H1 (cell line): Measurements from ENCODE around the gene MYRIP. TPM values are rescaled to one million over a fixed set of nuclear protein-coding genes. Genes with fewer than 3 reads are reported as not detected.

ENCODE experiments used
- CTCF ChIA-PET: fragments of 300-600 bp; sonication (Branson Sonifier 250); formaldehyde crosslinking; loops from one replicate; lab custom pipeline; 2021; ENCODE audit not compliant: partially characterized antibody; lab: Charles Lee
- POLR2A ChIA-PET: fragments of 300-600 bp; sonication (Branson Sonifier 250); formaldehyde crosslinking; loops from one replicate; lab custom pipeline; 2021; ENCODE audit warnings: inconsistent platforms; ENCODE audit not compliant: partially characterized antibody; lab: Charles Lee
- DNase-seq, 2 experiments: peaks; one replicate each; pipeline versions ENCODE4 v3.0.0 to v3.0.0-alpha.2; 2010 to 2022; ENCODE audit warnings: low spot score in 2 of 2, low read depth in 1 of 2, mixed read lengths in 1 of 2
- FAIRE-seq: peaks from 2 replicates; lab custom pipeline; 2011; peaks lifted over from hg19 to GRCh38; lab: Jason Lieb, UNC
- H2AFZ ChIP-seq: 2 replicates; pipeline ENCODE4 v1.8.1; 2012; ENCODE audit warnings: low read length, inconsistent platforms
- H2AK5ac ChIP-seq: 2 replicates; pipeline ENCODE4 v1.6.1; 2013; ENCODE audit warnings: low read depth, low read length
- H2BK120ac ChIP-seq: replicated peaks from 2 replicates; pipeline ENCODE3; 2013; ENCODE audit warnings: low read depth, low read length, inconsistent platforms
- H2BK12ac ChIP-seq: 2 replicates; pipeline ENCODE4 v1.6.1; 2013; ENCODE audit warnings: low read depth, low read length
- H2BK15ac ChIP-seq: 2 replicates; pipeline ENCODE4 v1.6.1; 2013; ENCODE audit warnings: low read length
- H2BK20ac ChIP-seq: 2 replicates; pipeline ENCODE4 v1.6.1; 2013; ENCODE audit warnings: low read length
- H2BK5ac ChIP-seq: 2 replicates; pipeline ENCODE4 v1.6.1; 2013; ENCODE audit warnings: low read depth, low read length
- H3K14ac ChIP-seq: 2 replicates; pipeline ENCODE4 v1.6.1; 2013; ENCODE audit warnings: inconsistent platforms; ENCODE audit not compliant: insufficient read length
- H3K18ac ChIP-seq: 2 replicates; pipeline ENCODE4 v1.6.1; 2013; ENCODE audit warnings: low read length; ENCODE audit errors: extremely low read depth
- H3K23ac ChIP-seq: 2 replicates; pipeline ENCODE4 v1.6.1; 2013; ENCODE audit warnings: inconsistent platforms; ENCODE audit not compliant: insufficient read length
- H3K23me2 ChIP-seq: 2 replicates; pipeline ENCODE4 v1.6.1; 2013; ENCODE audit warnings: low read depth, low read length
- H3K27ac ChIP-seq: 2 replicates; pipeline ENCODE4 v1.6.1; 2011; ENCODE audit warnings: low read depth, low read length, inconsistent platforms
- H3K27me3 ChIP-seq, 4 experiments: replicated peaks in 1 of 4; 1 replicate in 1 of 4; 2 replicates in 3 of 4; pipeline versions ENCODE4 v1.6.1 to v1.8.1; 2011 to 2013; ENCODE audit warnings: low read length in 3 of 4, mild to moderate bottlenecking in 3 of 4, inconsistent platforms in 2 of 4, mixed read lengths in 2 of 4, moderate library complexity in 1 of 4; ENCODE audit not compliant: control insufficient read depth in 3 of 4, insufficient read depth in 3 of 4; ENCODE audit errors: extremely low read depth in 1 of 4
- H3K36me3 ChIP-seq, 4 experiments: 2 replicates each; pipeline versions ENCODE4 v1.6.1 to v1.8.1; 2011 to 2013; ENCODE audit warnings: mild to moderate bottlenecking in 4 of 4, low read length in 3 of 4, moderate library complexity in 2 of 4, control low read depth in 1 of 4, inconsistent platforms in 1 of 4; ENCODE audit not compliant: insufficient read depth in 4 of 4, control insufficient read depth in 2 of 4
- H3K4ac ChIP-seq: replicated peaks from 2 replicates; pipeline ENCODE3; 2013; ENCODE audit warnings: low read length, low read depth, mixed read lengths, inconsistent platforms; ENCODE audit not compliant: insufficient read length
- H3K4me1 ChIP-seq, 4 experiments: replicated peaks in 1 of 4; 1 replicate in 1 of 4; 2 replicates in 3 of 4; pipeline versions ENCODE4 v1.6.1 to v1.8.1; 2011 to 2013; ENCODE audit warnings: low read length in 3 of 4, inconsistent platforms in 2 of 4, mixed read lengths in 1 of 4; ENCODE audit not compliant: insufficient read depth in 4 of 4, control insufficient read depth in 3 of 4
- H3K4me2 ChIP-seq, 2 experiments: 2 replicates each; pipeline versions ENCODE4 v1.6.1 to v1.8.1; 2011 to 2013; ENCODE audit warnings: low read depth in 2 of 2, low read length in 2 of 2, control low read depth in 1 of 2, inconsistent platforms in 1 of 2, mild to moderate bottlenecking in 1 of 2; ENCODE audit not compliant: insufficient read depth in 1 of 2
- H3K4me3 ChIP-seq, 4 experiments: fragments of 200-600, 300-600 bp in 1 of 4; sonication (generic), shearing (Covaris generic), sonication (Bioruptor Twin) in 1 of 4; 2 replicates each; pipeline versions ENCODE4 v1.5.1 to v1.8.1; 2011 to 2016; ENCODE audit warnings: low read length in 4 of 4, low read depth in 3 of 4, control low read depth in 2 of 4, inconsistent platforms in 2 of 4, mild to moderate bottlenecking in 2 of 4, mixed read lengths in 1 of 4, moderate library complexity in 1 of 4; ENCODE audit not compliant: insufficient read depth in 2 of 4; ENCODE audit errors: extremely low read depth in 1 of 4
- H3K56ac ChIP-seq: replicated peaks from 2 replicates; pipeline ENCODE3; 2013; ENCODE audit warnings: low read depth, mild to moderate bottlenecking, mixed read lengths, low read length, inconsistent platforms; ENCODE audit not compliant: insufficient read length
- H3K79me1 ChIP-seq: 2 replicates; pipeline ENCODE4 v1.6.1; 2013; ENCODE audit warnings: low read depth, low read length, control low read depth
- H3K79me2 ChIP-seq, 2 experiments: 2 replicates each; pipeline versions ENCODE4 v1.6.1 to v1.8.1; 2012 to 2013; ENCODE audit warnings: low read length in 2 of 2, mild to moderate bottlenecking in 2 of 2, inconsistent platforms in 1 of 2; ENCODE audit not compliant: insufficient read depth in 2 of 2, control insufficient read depth in 1 of 2
- H3K9ac ChIP-seq, 4 experiments: replicated peaks in 1 of 4; 1 replicate in 1 of 4; 2 replicates in 3 of 4; pipeline versions ENCODE4 v1.6.1 to v1.8.1; 2011 to 2013; ENCODE audit warnings: low read depth in 3 of 4, low read length in 3 of 4, control low read depth in 2 of 4, mild to moderate bottlenecking in 2 of 4, moderate library complexity in 2 of 4, inconsistent platforms in 1 of 4; ENCODE audit errors: extremely low read depth in 1 of 4
- H3K9me3 ChIP-seq, 2 experiments: 2 replicates each; pipeline versions ENCODE4 v1.6.1 to v1.8.1; 2012 to 2013; ENCODE audit warnings: mild to moderate bottlenecking in 2 of 2, moderate library complexity in 2 of 2, control low read depth in 1 of 2, inconsistent platforms in 1 of 2, low read depth in 1 of 2, low read length in 1 of 2, mixed read lengths in 1 of 2; ENCODE audit not compliant: insufficient read depth in 2 of 2
- H4K20me1 ChIP-seq, 2 experiments: replicated peaks in 1 of 2; 2 replicates each; pipeline versions ENCODE3 to v1.8.1; 2011 to 2013; ENCODE audit warnings: inconsistent platforms in 2 of 2, low read length in 2 of 2, mild to moderate bottlenecking in 1 of 2; ENCODE audit not compliant: insufficient read depth in 2 of 2, control insufficient read depth in 1 of 2
- H4K5ac ChIP-seq: 2 replicates; pipeline ENCODE4 v1.6.1; 2013; ENCODE audit warnings: low read length, low read depth, mixed read lengths, inconsistent platforms; ENCODE audit not compliant: insufficient read length
- H4K8ac ChIP-seq: 2 replicates; pipeline ENCODE4 v1.8.0; 2013; ENCODE audit warnings: mild to moderate bottlenecking, moderate library complexity, low read length, inconsistent platforms; ENCODE audit not compliant: insufficient read depth; ENCODE audit errors: extremely low read depth
- H4K91ac ChIP-seq: replicated peaks from 2 replicates; pipeline ENCODE3; 2013; ENCODE audit warnings: low read length, mixed read lengths, inconsistent platforms; ENCODE audit not compliant: insufficient read length
- CTBP2 ChIP-seq: IDR thresholded peaks from 2 replicates; pipeline ENCODE4 v1.7.0; 2011; ENCODE audit warnings: borderline replicate concordance, mild to moderate bottlenecking, moderate library complexity, mixed read lengths, low read length; ENCODE audit not compliant: insufficient read depth, insufficient read length
- KDM5A ChIP-seq: fragments of 200-600 bp; IDR thresholded peaks from 2 replicates; pipeline ENCODE4 v1.7.1; 2012; ENCODE audit warnings: mild to moderate bottlenecking, low read length, inconsistent platforms, mixed read lengths
- RNF2 ChIP-seq: fragments of 200-900, 300-1000 bp; sonication (generic); IDR thresholded peaks from 2 replicates; pipeline ENCODE4 v1.7.1; 2016; ENCODE audit warnings: borderline replicate concordance, low read depth, mild to moderate bottlenecking, antibody characterized with exemption, low read length; ENCODE audit not compliant: poor library complexity, severe bottlenecking; ENCODE audit errors: missing control alignments
- RXRA ChIP-seq: IDR thresholded peaks from 2 replicates; pipeline ENCODE4 v1.6.1; 2011; ENCODE audit warnings: low read depth, mild to moderate bottlenecking, low read length, moderate library complexity; ENCODE audit not compliant: insufficient read depth
- SIX5 ChIP-seq: IDR thresholded peaks from 2 replicates; pipeline ENCODE4 v1.6.1; 2011; ENCODE audit warnings: mild to moderate bottlenecking, low read depth, low read length
- TAF1 ChIP-seq: IDR thresholded peaks from 2 replicates; pipeline ENCODE4 v1.6.1; 2011; ENCODE audit warnings: mild to moderate bottlenecking, low read depth, low read length
- polyA plus RNA-seq, 7 experiments: library from polyadenylated mRNA; depleted of rRNA in 3 of 7; stranded (reverse) in 5 of 7; unstranded in 2 of 7; fragments of >200 nt in 5 of 7; fragments of 200-250 nt in 2 of 7; gene quantifications; 1 replicate in 5 of 7; 2 replicates in 1 of 7; 4 replicates in 1 of 7; pipeline versions ENCODE4 v1.2.1 to v1.2.3, GENCODE V29; 2011 to 2013; ENCODE audit warnings: missing spikeins in 2 of 7, mixed read lengths in 2 of 7
- total RNA-seq: library from RNA; stranded (reverse); fragmentation: NEBNext Ultra II Directional; extraction: Animal tissue kit (Norgen Biotek cat#: 25700); gene quantifications from 2 replicates; pipeline ENCODE4 v1.2.1, GENCODE V29; 2021

The MYRIP gene
- total and polyA plus RNA-seq, 2 of the 8 experiments (the other 6 are each of a cell fraction or from before 2014, with no cell fraction given), result 0.54 to 4.3 TPM

GRCh38 chr3:40079847-40080240, 270.4 kb downstream of the MYRIP start:
- no peak for TF ChIP-seq KDM5A
- no peak for TF ChIP-seq CTBP2
- no peak for TF ChIP-seq RNF2
- no peak for TF ChIP-seq SIX5
- no peak for TF ChIP-seq RXRA
- TF ChIP-seq TAF1, result no peak
- CTCF ChIA-PET, result interaction anchor here (1.1 kb wide), 1 partner anchor 581 kb away, joined by 3 read pairs; no protein-coding TSS in a partner anchor

More at GRCh38 chr3:40079847-40080240, 270.4 kb downstream of the MYRIP start:
- no peak overlapping the region for H3K27ac ChIP-seq
- no peak overlapping the region for H2AK5ac ChIP-seq
- no peak overlapping the region for H3K9ac ChIP-seq
- no peak overlapping the region for H4K5ac ChIP-seq
- H2BK15ac ChIP-seq, result no peak overlapping the region
- H3K56ac ChIP-seq, result no peak overlapping the region
- H3K4ac ChIP-seq, result no peak overlapping the region
- FAIRE-seq (no peak), DNase-seq (no peak)
- no peak overlapping the region for H3K14ac ChIP-seq
- no peaks in the 10 kb centered on the region for H3K79me2 ChIP-seq
- H2BK5ac ChIP-seq, result no peak overlapping the region
- H2AFZ ChIP-seq, result no peak overlapping the region
- H3K79me1 ChIP-seq, result no peaks in the 10 kb centered on the region
- no peak overlapping the region for H3K4me3 ChIP-seq
- no peaks in the 10 kb centered on the region for H3K4me1 ChIP-seq
- no peaks in the 10 kb centered on the region for H4K20me1 ChIP-seq
- no peak overlapping the region for H3K4me2 ChIP-seq
- no peaks in the 10 kb centered on the region for H3K36me3 ChIP-seq
- H4K91ac ChIP-seq, result no peak overlapping the region
- H3K18ac ChIP-seq, result no peak overlapping the region
- H3K23me2 ChIP-seq, result no peaks in the 10 kb centered on the region
- H2BK20ac ChIP-seq, result no peak overlapping the region
- no peak overlapping the region for H2BK120ac ChIP-seq
- H2BK12ac ChIP-seq, result no peak overlapping the region
- H3K27me3 ChIP-seq, result no peaks in the 10 kb centered on the region
- no peak overlapping the region for H4K8ac ChIP-seq
- POLR2A ChIA-PET, result interaction anchor here (0.8 kb wide), 1 partner anchor 296 kb away, joined by 3 read pairs; no protein-coding TSS in a partner anchor
- H3K9me3 ChIP-seq, result peaks cover 3 to 5% of the 10 kb centered on the region in 2 experiments; a peak in 2 of 4 replicates
- no peak overlapping the region for H3K23ac ChIP-seq
